Activated naive CD4-positive, alpha-beta T cell treated with anti-CD3 and anti-CD28 coated beads, Interleukin-2, amount 50 U/mL, for 24 hours (primary cell): ENCODE data around the gene HEG1.

Experiments
- H3K27ac Mint-ChIP-seq: one replicate; pipeline ENCODE4 v1.8.0; 2021; ENCODE audit warnings: mild to moderate bottlenecking, mixed read lengths
- H3K27me3 Mint-ChIP-seq: one replicate; pipeline ENCODE4 v1.8.0; 2021; ENCODE audit warnings: mixed read lengths
- H3K36me3 Mint-ChIP-seq: one replicate; pipeline ENCODE4 v1.8.0; 2021; ENCODE audit warnings: mixed read lengths
- H3K4me1 Mint-ChIP-seq: one replicate; pipeline ENCODE4 v1.8.0; 2021; ENCODE audit warnings: mixed read lengths
- H3K4me3 Mint-ChIP-seq: one replicate; pipeline ENCODE4 v1.8.0; 2021; ENCODE audit warnings: mild to moderate bottlenecking, mixed read lengths
- H3K9me3 Mint-ChIP-seq: one replicate; pipeline ENCODE4 v1.8.0; 2021; ENCODE audit warnings: mixed read lengths

The HEG1 gene

DNA sequence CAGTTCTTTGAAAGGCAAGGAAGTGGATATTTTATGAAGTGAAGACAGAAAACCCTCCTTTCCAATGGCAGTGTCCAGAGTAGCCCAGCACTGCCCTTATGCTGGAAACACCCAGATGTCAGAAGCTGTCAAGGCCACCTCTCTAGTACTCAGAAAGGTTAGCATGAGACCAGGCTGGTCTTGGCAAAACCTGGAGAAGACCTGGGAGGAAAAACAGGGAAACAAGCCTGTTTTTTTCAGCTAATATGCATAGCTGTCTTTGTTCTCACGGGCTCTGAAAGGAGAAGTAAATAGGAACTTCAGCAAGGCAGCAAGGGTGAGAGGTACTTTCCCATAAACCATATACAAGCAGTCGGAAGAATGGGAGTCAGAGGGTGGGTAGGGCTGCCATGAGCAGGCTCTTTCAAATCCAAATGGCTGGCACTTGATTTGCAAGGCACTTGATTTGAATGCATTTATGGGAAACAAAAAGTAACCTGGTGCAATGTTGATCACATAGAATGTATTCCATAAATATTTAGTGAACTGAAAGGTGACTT, 55.8 kb downstream of the HEG1 start:
- Mint-ChIP-seq H3K4me1 (peaks cover 32% of the 10 kb centered on the region), H3K9me3 (no peaks in the 10 kb centered on the region), H3K36me3 (peaks cover 11% of the 10 kb centered on the region), H3K27ac (no peak overlapping the region), H3K4me3 (no peak overlapping the region), H3K27me3 (no peaks in the 10 kb centered on the region)

DNA sequence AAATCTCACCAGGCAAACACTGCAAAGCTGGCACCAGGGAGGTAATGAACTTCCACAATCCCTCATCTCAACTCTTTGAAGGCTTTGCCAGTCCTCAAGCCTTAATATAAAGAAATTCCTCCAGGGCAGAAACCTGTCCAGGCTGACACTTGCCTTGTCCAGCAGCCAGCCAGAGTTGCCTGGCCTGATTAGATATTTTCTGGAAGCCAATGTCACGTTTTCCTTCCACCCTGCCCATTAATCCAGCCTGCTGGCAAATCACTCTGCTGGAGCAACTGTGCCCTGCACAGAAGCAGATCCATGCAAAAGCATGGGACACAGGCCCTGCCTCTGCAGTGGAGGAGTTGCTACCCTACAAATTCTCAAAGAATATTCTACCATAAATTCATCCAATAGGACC, 56.5 kb downstream of the HEG1 start:
- peaks cover 30% of the 10 kb centered on the region for H3K4me1 Mint-ChIP-seq

DNA sequence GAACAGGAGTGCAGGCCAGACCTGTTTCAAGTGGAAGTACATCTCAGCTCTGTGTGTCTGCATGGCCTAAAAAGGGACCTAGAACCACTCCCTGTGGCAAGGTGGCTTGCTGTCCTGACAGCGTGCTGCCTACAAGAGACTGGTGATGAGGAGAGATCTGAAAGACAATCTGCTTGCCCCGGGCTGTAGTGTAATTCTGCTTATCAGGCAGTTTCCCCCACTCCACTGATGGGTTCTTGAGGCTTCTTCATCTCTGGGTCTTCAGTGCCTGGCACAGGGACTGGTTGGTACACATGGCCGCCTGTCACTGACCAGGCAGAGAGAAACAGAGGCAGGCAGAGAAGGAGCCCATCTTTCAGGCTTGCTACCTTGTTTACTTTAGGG, 57.6 kb downstream of the HEG1 start:
- Mint-ChIP-seq H3K9me3 (no peaks in the 10 kb centered on the region), H3K27ac (no peak overlapping the region), H3K27me3 (no peaks in the 10 kb centered on the region), H3K4me1 (peaks cover 20% of the 10 kb centered on the region), H3K4me3 (no peak overlapping the region), H3K36me3 (peaks cover 8% of the 10 kb centered on the region)

More for the DNA sequence above, 56.5 kb downstream of the HEG1 start:
- H3K27me3 Mint-ChIP-seq = no peaks in the 10 kb centered on the region
- peaks cover 11% of the 10 kb centered on the region for H3K36me3 Mint-ChIP-seq
- H3K4me3 Mint-ChIP-seq = no peak overlapping the region
- no peaks in the 10 kb centered on the region for H3K9me3 Mint-ChIP-seq
- no peak overlapping the region for H3K27ac Mint-ChIP-seq

DNA sequence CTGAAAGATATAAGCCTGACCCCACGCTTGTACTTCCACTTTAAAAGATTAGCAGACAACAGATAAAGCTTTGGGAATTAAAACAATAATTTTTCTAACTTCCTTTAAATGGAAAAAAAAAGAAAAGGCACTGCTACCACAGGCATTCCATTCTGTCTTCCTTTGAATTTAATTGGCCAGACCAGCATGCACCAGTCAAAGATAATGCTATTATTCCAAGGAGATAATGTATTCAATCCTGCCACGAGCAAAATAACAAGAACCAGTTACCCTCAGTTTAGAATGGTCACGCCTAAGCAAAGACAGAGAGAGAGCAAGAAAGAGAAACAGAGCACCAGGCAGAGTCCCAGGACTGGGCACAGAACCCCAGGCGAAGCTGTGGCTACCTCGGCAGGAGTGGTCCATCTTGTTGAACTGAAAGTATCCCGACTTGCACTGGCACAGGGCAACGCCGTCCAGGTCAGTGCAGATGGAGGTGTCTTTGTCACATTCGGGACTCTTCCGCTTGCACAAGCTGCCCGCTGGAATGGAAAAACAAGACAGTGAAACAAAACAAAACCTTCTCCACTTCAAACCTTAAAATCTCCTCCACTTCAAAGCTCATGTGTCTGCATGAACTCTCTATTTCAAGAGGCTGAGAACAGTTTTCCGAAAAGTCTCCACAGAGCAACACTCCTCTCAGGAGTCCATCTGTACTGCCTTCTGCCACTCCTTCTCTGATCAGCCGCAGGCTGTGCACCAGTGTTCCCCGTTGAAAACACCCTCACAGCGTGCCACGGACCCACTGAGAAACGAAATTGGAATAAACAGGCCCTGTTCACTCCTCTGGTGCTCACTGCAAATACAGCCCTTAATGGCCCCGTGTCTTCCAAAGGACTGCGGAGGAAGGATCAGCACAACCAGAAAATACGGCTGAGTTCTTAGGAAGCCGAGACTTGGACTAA, 58.2 kb downstream of the HEG1 start:
- H3K36me3 Mint-ChIP-seq = peaks cover 8% of the 10 kb centered on the region
- no peak overlapping the region for H3K4me3 Mint-ChIP-seq
- no peaks in the 10 kb centered on the region for H3K9me3 Mint-ChIP-seq
- H3K4me1 Mint-ChIP-seq = peaks cover 13% of the 10 kb centered on the region
- no peak overlapping the region for H3K27ac Mint-ChIP-seq
- no peaks in the 10 kb centered on the region for H3K27me3 Mint-ChIP-seq

DNA sequence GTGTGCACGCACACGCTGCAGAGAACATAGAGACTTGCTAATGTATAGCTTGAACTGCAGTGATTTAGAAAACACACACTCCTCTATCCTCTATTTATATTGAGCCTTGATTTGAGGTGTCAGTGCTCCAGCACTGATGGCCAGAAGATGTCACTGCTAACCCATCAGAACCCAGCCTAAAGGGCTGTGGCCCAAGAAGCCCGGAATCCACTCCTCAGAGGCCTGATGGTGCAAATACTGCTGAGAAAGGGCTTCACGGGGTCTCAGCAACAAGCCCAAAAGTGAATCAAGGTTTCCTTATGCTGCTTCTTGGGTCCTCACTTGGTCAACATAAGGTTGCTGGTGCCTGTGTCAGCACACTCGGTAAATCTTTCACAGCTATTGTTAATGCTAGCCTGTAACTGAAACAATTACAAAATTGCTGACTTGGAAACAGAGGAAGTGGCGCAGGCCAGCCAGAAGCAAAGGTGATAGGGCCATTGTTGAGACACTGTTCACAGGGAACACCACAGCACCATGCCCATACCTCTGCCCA, 60.3 kb downstream of the HEG1 start:
- no peaks in the 10 kb centered on the region for H3K4me1 Mint-ChIP-seq
- no peak overlapping the region for H3K27ac Mint-ChIP-seq
- no peak overlapping the region for H3K4me3 Mint-ChIP-seq
- peaks cover 9% of the 10 kb centered on the region for H3K36me3 Mint-ChIP-seq
- no peaks in the 10 kb centered on the region for H3K27me3 Mint-ChIP-seq
- H3K9me3 Mint-ChIP-seq = no peaks in the 10 kb centered on the region

DNA sequence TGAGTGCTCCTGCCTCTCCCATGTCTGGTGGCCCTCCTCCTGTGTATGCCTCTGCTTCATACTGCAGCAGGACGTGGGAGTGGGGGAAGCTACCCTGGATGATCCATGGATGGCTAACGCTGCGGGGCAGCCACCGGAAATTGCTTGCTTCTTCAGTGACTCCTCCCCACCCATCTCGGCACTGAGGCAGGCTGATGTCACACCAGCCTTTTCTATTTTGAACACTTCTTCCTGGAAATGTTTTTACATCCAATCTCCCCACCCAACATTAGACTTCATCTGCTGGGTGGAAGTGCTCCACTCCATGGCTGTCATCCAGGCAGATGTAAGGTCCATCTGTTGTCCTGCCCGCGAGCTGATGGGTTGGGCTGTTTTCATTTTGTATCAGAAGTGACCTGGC, 62.3 kb downstream of the HEG1 start:
- Mint-ChIP-seq H3K27ac (no peak overlapping the region), H3K4me3 (no peak overlapping the region), H3K27me3 (no peaks in the 10 kb centered on the region), H3K4me1 (no peaks in the 10 kb centered on the region), H3K9me3 (no peaks in the 10 kb centered on the region), H3K36me3 (peaks cover 20% of the 10 kb centered on the region)

DNA sequence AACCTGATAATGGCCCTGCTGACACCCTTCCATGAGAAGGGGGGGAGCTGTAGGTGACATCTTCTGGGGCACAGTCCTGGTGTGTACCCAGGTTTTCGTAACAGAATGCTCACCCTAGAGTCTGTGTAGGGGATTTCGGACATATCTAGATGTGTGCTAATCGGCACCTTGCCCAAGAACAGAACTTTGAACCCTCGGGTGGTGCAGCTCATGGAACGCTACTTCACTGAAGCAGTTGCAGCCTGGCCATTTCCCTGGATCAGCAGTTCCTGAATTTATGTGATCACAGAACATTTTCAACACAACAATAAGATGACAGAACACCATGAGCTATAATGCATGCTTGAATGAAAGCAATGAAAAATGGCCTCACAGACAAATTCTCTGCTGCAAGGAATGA, 63.8 kb downstream of the HEG1 start:
- Mint-ChIP-seq H3K4me3 (no peak overlapping the region), H3K36me3 (peaks cover 19% of the 10 kb centered on the region), H3K4me1 (no peaks in the 10 kb centered on the region), H3K9me3 (no peaks in the 10 kb centered on the region), H3K27me3 (no peaks in the 10 kb centered on the region), H3K27ac (no peak overlapping the region)

DNA sequence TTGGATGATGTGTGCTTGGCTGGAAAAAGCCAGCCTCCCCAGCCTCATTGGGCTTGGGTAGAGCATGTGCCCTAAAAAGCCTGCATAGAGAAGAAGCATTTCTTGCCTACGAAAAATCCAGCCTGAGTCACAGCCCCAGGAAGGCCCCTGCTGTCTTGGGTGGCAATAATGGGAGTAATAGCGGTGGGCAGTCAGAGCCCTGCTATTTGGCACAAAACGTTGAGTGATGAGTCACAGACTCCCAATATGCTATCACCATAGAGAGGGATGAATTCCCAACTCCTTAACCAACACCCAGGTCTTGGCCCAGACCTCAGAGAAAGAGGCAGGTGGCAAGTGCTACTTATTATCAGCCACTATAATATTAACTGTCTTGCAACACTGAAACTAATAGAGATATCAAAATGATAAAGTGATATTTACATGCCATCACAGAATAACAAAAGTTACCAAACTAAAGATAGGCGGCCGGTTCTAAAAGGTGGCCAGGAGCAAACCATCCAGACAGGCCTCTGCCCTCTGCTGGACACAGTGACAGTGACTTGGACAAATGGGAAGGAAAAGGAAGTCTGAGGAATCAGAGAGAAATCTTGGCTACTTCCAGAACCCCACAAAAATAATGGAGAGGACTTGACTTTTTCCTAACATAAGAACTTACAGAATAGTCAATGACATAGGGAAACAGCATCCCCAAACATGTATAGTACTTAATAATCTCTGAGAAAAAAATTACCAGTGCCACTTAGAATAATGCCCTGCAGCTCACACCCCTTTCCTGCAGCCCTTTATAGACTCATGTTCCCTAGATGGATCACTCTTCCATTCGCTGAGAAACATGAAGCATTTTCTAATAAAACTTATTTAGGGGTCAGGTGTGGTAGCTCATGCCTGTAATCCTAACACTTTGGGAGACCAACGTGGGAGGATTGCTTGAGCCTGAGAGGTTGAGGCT, 69.3 kb downstream of the HEG1 start:
- no peak overlapping the region for H3K4me3 Mint-ChIP-seq

DNA sequence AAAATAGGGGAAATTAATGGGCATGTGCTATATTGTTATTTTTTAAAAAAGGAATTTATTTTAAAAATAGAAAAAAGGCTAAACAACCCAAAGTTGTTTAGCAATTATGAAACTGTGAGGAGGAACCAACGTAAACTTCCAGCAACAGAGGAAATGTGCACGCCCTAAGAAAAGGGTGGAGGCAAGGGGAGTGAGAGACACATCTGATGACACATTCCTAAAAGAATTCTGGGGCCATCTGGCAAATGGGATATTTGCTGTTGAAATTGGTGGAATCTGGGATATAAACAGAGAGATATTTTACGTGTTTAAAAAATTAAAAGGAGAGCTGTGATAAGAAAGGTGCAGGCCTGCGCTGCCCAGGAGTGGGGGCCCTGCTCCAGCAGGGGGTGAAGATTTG, 70.4 kb downstream of the HEG1 start:
- Mint-ChIP-seq H3K9me3 (no peaks in the 10 kb centered on the region), H3K27me3 (no peaks in the 10 kb centered on the region), H3K4me3 (no peak overlapping the region), H3K4me1 (no peaks in the 10 kb centered on the region), H3K36me3 (peaks cover 20% of the 10 kb centered on the region), H3K27ac (no peak overlapping the region)

More for the DNA sequence above, 69.3 kb downstream of the HEG1 start:
- H3K36me3 Mint-ChIP-seq = peaks cover 24% of the 10 kb centered on the region
- H3K27ac Mint-ChIP-seq = no peak overlapping the region
- no peaks in the 10 kb centered on the region for H3K9me3 Mint-ChIP-seq
- H3K27me3 Mint-ChIP-seq = no peaks in the 10 kb centered on the region
- H3K4me1 Mint-ChIP-seq = no peaks in the 10 kb centered on the region

DNA sequence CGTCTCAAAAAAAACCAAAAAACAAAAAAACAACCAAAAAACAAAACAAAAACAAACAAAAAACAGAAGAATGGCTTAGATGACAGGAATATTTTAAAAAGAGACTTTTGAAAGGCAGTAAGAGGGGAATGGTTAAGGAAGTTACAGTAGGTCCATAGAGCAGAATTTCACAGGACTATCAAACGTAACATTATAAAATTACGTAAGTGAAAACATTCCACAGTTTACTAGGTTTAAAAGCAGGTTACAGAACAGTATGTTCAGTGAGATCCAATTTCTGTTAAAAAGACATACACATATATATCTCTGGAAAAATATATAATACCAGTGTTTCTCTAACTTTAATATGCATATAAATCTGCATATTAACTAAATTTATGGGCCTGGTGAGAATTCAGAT, 71.0 kb downstream of the HEG1 start:
- no peak overlapping the region for H3K27ac Mint-ChIP-seq
- no peak overlapping the region for H3K4me3 Mint-ChIP-seq
- no peaks in the 10 kb centered on the region for H3K9me3 Mint-ChIP-seq

DNA sequence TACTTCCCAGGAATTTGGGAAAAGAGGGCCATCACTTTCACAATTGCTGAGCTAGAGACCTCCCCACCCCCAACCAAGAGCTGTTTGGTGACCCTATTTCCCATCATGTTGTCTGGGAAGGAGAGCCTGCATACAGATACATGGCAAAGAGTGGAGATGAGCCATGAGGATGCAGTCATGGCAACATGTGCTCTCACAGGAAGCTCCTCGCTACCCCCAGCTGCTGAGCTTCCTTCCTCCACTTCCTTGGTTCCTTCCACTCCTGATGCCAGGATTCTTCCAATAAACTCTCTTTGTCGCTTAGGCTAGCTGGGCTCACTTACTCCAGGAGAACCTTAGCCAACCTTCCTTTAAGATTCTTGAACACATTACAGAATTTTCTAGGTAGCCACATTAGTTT, 72.9 kb downstream of the HEG1 start:
- Mint-ChIP-seq H3K9me3 (no peaks in the 10 kb centered on the region), H3K36me3 (peaks cover 8% of the 10 kb centered on the region), H3K27me3 (no peaks in the 10 kb centered on the region), H3K4me1 (no peaks in the 10 kb centered on the region), H3K27ac (no peak overlapping the region), H3K4me3 (no peak overlapping the region)

More for the DNA sequence above, 71.0 kb downstream of the HEG1 start:
- Mint-ChIP-seq H3K27me3 (no peaks in the 10 kb centered on the region), H3K4me1 (no peaks in the 10 kb centered on the region), H3K36me3 (peaks cover 16% of the 10 kb centered on the region)

DNA sequence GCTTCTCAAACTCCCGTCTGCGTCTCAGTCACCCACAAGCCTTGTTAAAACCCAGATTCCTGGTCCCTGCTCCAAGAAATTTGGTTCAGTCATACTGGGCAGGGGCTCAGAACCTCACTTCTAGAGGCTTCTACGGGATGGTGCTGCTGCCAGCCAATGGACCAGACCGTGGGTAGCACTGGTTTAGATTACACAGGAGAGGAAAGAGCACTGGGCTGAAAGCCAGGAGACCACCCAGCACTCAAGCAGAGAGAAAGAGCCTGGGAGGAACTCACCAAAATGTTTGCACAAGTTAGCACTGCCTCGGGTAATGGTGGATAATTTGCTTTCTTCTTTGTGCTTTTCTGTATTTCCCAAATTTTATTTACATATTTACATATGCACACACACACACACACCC, 74.3 kb downstream of the HEG1 start:
- no peak overlapping the region for H3K27ac Mint-ChIP-seq

DNA sequence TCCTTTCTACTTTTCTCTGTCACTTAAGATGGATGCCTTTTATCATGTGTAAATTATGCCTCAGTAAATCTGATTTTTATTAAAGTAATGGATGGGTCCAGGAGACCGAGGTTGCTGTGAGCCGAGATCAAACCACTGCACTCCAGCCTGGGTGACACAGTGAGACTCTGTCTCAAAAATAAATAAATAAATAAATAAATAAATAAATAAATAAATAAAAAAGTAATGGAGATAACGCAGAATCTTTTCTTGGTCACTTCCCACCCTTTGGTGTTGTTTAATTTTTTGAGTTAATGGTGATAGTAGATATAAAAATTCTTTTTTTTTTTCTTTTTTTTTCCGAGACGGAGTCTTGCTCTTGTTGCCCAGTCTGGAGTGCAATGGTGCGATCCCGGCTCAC, 77.2 kb downstream of the HEG1 start:
- Mint-ChIP-seq H3K36me3 (peaks cover 7% of the 10 kb centered on the region), H3K27me3 (no peaks in the 10 kb centered on the region), H3K27ac (no peak overlapping the region), H3K9me3 (no peaks in the 10 kb centered on the region), H3K4me3 (no peak overlapping the region), H3K4me1 (no peaks in the 10 kb centered on the region)

More for the DNA sequence above, 74.3 kb downstream of the HEG1 start:
- Mint-ChIP-seq H3K4me3 (no peak overlapping the region), H3K36me3 (peaks cover 11% of the 10 kb centered on the region), H3K27me3 (no peaks in the 10 kb centered on the region), H3K4me1 (no peaks in the 10 kb centered on the region), H3K9me3 (no peaks in the 10 kb centered on the region)

DNA sequence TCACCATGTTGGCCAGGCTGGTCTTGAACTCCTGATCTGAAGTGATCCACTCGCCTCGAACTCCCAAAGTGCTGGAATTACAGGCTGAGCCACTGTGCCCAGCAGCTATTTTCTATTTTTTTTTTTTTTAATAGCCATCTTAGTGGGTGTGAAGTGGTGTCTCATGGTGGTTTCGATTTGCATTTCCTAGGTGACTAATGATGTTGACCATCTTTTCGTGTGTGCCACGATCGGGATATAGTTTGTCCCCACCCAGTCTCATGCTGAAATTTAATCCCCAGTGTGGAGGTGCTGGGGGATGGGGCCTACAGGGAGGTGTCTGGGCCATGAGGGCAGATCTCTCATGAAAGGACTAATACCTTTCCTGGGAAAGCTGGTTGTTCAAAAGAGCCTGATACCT, 79.4 kb downstream of the HEG1 start:
- Mint-ChIP-seq H3K36me3 (peaks cover 8% of the 10 kb centered on the region), H3K27ac (no peak overlapping the region), H3K27me3 (no peaks in the 10 kb centered on the region), H3K4me1 (no peaks in the 10 kb centered on the region), H3K9me3 (no peaks in the 10 kb centered on the region), H3K4me3 (no peak overlapping the region)

DNA sequence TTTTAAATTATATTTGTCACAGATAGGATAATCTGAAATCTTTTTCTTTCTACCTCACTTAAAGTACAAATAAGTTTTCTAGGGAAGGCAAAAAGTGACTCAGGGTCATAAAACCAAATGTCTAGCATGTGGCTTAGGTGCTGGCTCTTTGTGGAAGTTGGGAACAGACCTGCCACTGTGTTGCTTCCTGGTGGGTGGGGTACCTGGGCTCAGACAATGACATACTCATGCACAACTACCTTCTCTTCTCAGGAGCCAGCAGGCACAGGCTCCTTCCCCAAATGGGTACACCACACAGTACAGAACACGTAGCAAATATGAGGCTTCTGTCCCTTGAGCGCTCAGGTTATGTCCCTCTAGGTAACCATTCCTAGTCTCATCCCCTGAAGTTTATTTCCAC, 81.1 kb downstream of the HEG1 start:
- Mint-ChIP-seq H3K4me3 (no peak overlapping the region), H3K36me3 (peaks cover 11% of the 10 kb centered on the region), H3K27ac (no peak overlapping the region), H3K9me3 (no peaks in the 10 kb centered on the region), H3K27me3 (no peaks in the 10 kb centered on the region), H3K4me1 (no peaks in the 10 kb centered on the region)
